Central memory CD8-positive, alpha-beta T cell (primary cell): ENCODE data around the gene PLCG1.

ENCODE experiments used
- ATAC-seq: fragments of 150-1000 bp; cut with Tn5 transposase; replicated peaks from 2 replicates; pipeline ENCODE4 v1.10.0; 2022; ENCODE audit warnings: mild to moderate bottlenecking, moderate FRiP score, moderate number of reproducible peaks; ENCODE audit not compliant: poor library complexity, severe bottlenecking; ENCODE audit errors: extremely low read depth
- DNase-seq, 2 donors: peaks; one replicate each; pipeline ENCODE4 v3.0.0; 2021; ENCODE audit warnings: low spot score in 2 of 2
- H3K27ac Mint-ChIP-seq: one replicate; pipeline ENCODE4 v1.8.0; 2022; ENCODE audit warnings: low read depth, mild to moderate bottlenecking, moderate library complexity, mixed read lengths
- H3K27me3 Mint-ChIP-seq: one replicate; pipeline ENCODE4 v1.8.0; 2022; ENCODE audit warnings: mixed read lengths
- H3K36me3 Mint-ChIP-seq: one replicate; pipeline ENCODE4 v1.8.0; 2022; ENCODE audit warnings: mild to moderate bottlenecking, moderate library complexity, mixed read lengths; ENCODE audit not compliant: insufficient read depth
- H3K4me1 Mint-ChIP-seq: one replicate; pipeline ENCODE4 v1.8.0; 2022; ENCODE audit warnings: mixed read lengths
- H3K4me3 Mint-ChIP-seq: one replicate; pipeline ENCODE4 v1.8.0; 2022; ENCODE audit warnings: mild to moderate bottlenecking, moderate library complexity, mixed read lengths
- H3K9me3 Mint-ChIP-seq: one replicate; pipeline ENCODE4 v1.8.0; 2022; ENCODE audit warnings: mixed read lengths

PLCG1 gene

DNA sequence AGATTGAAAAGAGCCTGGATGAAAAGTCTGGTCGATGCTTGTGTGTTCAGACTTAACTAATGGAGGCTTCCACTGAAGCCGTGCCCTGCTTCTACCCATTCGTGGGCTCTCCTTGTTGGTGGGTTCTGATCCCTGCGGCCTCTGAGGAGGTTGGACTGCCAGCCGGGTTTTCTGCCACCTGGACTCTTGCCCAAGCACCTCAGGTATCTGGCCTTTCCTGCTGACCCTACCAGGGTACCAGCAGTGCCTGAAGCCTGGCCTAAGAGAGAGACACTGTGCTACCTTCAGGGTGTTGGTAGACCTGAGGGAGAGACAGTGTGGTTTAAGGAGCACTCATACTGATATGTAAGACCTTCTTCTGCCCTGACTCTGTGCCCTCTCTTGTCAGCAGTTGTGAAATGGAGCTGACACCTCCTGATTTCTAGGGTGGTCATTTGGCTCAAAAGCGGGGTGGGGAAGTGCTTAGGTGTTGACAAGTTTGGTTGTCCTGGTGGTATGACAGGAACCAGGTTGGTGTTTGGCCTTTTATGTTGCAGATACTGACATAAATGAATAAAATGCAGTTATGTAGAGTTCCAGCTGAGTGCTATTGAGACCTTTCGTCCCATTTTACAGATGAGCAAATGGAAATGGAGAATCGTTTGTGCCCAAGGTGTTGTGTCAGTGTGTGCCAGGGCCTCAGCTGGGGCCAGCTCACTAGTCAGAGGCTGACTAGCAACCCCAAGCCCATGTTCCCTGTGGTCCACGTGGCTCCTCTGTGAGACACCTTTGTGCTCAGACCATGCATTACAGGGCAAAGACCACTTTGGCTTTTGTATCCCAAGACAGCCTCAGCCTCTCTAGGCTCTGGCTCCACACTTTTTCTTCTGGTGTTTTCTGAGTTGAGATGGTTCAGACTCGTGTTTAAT is 3.1 kb downstream of the PLCG1 start:
- DNase-seq = no peak
- peaks cover 16% of the 10 kb centered on the region for H3K36me3 Mint-ChIP-seq
- no peaks in the 10 kb centered on the region for H3K27me3 Mint-ChIP-seq
- peak overlapping the region; percentile 91 for H3K4me3 Mint-ChIP-seq
- peak overlapping the region; percentile 93 for H3K27ac Mint-ChIP-seq
- no peaks in the 10 kb centered on the region for H3K9me3 Mint-ChIP-seq
- no peak for ATAC-seq
- peaks cover 86% of the 10 kb centered on the region for H3K4me1 Mint-ChIP-seq

DNA sequence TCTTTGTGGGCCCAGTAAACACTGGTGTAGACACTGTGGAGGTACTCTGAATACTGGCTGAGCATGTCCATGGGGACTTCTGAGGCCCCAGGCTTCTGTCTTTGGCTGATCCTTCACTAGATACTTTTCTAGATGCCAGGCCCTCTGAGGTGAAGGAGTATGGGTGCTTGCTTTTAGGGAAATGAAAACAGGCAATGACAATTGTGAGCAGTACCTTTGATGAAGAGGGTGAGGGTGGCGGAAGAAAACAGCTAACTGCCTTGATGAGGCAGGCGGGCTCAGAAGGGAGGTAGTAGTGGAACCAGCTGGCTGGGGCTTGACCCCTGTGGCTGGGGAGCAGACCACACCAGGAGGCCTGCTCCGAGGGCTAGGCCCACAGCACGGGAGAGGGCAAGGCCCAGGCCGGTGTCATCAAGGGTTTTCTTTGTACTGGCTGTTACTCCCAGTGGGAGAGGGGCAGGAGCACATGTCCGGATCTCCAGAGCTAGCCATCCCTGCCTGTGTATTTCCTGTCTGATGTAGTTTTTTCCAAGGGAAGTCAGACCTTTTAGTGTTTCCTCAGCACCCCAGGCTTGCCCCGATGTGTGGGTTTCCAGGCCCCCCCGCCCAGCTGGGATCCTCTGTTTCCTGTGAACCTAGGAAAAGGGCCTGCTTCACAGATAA is 3.9 kb downstream of the PLCG1 start:
- H3K36me3 Mint-ChIP-seq = peaks cover 16% of the 10 kb centered on the region
- no peak for ATAC-seq
- peaks cover 86% of the 10 kb centered on the region for H3K4me1 Mint-ChIP-seq
- peak overlapping the region; percentile 93 for H3K27ac Mint-ChIP-seq
- H3K4me3 Mint-ChIP-seq = peak overlapping the region; percentile 91
- no peaks in the 10 kb centered on the region for H3K27me3 Mint-ChIP-seq
- no peaks in the 10 kb centered on the region for H3K9me3 Mint-ChIP-seq
- DNase-seq = no peak

DNA sequence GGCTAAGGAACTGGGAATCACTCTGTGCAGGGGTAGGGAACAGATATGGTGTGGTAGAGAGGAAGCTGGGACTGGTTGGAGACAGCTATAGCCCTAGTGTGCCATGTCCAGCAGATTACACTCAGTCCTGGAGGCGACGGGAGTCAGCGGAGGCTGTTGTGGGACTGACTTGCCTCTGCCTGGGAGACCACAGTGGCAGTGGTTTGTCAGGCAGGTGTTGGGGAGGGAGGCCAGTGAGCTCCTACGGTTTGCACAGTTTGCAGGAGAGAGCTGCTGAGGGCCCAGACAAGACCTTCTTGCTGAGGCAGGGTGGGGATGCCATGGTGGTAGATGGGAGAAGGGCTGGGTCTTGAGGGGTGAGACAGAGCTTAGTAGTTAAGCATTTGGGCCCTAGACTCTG is 4.9 kb downstream of the PLCG1 start:
- H3K27me3 Mint-ChIP-seq = no peaks in the 10 kb centered on the region
- peak overlapping the region; percentile 93 for H3K27ac Mint-ChIP-seq
- no peaks in the 10 kb centered on the region for H3K9me3 Mint-ChIP-seq
- peaks cover 92% of the 10 kb centered on the region for H3K4me1 Mint-ChIP-seq
- H3K4me3 Mint-ChIP-seq = peak overlapping the region; percentile 91
- DNase-seq (no peak), ATAC-seq (no peak)
- peaks cover 14% of the 10 kb centered on the region for H3K36me3 Mint-ChIP-seq

DNA sequence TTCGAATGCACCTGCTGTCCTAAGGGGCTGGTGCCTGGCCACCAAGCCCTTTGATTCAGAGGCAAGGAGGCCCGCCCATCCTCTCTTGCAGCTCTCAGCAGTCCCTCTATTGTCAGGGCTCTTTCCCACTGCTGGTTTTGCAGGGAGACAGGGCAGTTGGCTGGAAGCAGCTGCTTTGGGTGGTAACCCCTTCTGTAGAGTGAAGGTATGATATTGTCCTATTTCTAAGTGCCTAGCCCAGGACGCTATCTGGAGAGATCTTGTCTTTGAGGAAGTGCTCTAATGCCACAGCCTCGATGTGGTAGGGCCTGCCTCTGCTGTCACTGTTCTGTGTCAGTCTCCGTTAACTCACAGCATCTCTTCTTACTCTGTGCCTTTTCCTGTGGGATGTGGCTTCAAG is 5.6 kb downstream of the PLCG1 start:
- no peaks in the 10 kb centered on the region for H3K27me3 Mint-ChIP-seq
- peak overlapping the region; percentile 93 for H3K27ac Mint-ChIP-seq
- no peaks in the 10 kb centered on the region for H3K9me3 Mint-ChIP-seq
- DNase-seq = no peak
- peak overlapping the region; percentile 91 for H3K4me3 Mint-ChIP-seq
- H3K36me3 Mint-ChIP-seq = peaks cover 16% of the 10 kb centered on the region
- H3K4me1 Mint-ChIP-seq = peaks cover 96% of the 10 kb centered on the region
- peak; percentile 64 for ATAC-seq

DNA sequence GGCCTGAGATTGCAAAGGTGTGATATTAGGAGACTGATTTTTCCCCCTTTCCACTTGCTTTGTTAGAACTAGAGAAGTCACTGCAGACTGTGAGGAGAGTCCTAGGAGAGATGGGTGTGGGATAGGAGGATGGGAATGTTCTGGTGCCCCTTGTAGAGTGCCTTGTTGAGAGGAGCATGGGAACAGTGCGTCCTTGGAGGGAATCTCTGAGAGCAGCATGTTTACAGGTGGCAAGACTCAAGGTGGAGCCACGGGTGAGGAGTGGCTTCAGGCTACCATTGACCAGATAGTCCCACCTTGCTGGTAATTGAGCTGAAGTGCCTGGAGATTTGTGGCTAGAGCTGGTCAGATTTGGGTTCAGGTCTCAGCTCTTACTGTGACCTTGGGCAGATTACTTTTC is 6.0 kb downstream of the PLCG1 start:
- ATAC-seq = no peak
- H3K27ac Mint-ChIP-seq = peak overlapping the region; percentile 93
- DNase-seq = no peak
- peaks cover 16% of the 10 kb centered on the region for H3K36me3 Mint-ChIP-seq
- peak overlapping the region; percentile 91 for H3K4me3 Mint-ChIP-seq
- peaks cover 98% of the 10 kb centered on the region for H3K4me1 Mint-ChIP-seq
- no peaks in the 10 kb centered on the region for H3K27me3 Mint-ChIP-seq
- H3K9me3 Mint-ChIP-seq = no peaks in the 10 kb centered on the region

DNA sequence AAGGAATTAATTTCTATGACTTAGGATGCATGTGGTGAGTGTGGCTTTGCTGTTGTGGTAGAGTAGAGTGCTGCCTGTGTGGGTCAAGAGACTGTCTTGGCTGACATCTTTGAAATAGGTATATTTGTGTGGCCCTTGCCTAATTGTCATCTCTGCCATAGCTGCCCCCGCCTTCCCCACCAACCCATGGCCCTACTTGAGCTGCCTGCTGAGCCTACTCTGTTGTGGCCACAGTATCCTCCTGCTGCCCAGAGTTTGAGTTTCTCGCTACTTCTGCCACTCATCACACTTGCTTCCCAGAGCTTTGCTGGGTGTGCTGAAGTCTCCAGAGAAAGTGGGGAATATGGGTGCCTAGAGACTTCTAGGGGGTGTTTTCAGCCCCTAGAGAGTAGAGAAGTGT is 8.0 kb downstream of the PLCG1 start:
- DNase-seq (no peak), ATAC-seq (no peak)
- peaks cover 7% of the 10 kb centered on the region for H3K36me3 Mint-ChIP-seq
- H3K4me3 Mint-ChIP-seq = peak overlapping the region; percentile 91
- peaks cover 97% of the 10 kb centered on the region for H3K4me1 Mint-ChIP-seq
- no peaks in the 10 kb centered on the region for H3K27me3 Mint-ChIP-seq
- peak overlapping the region; percentile 80 for H3K27ac Mint-ChIP-seq
- no peaks in the 10 kb centered on the region for H3K9me3 Mint-ChIP-seq

DNA sequence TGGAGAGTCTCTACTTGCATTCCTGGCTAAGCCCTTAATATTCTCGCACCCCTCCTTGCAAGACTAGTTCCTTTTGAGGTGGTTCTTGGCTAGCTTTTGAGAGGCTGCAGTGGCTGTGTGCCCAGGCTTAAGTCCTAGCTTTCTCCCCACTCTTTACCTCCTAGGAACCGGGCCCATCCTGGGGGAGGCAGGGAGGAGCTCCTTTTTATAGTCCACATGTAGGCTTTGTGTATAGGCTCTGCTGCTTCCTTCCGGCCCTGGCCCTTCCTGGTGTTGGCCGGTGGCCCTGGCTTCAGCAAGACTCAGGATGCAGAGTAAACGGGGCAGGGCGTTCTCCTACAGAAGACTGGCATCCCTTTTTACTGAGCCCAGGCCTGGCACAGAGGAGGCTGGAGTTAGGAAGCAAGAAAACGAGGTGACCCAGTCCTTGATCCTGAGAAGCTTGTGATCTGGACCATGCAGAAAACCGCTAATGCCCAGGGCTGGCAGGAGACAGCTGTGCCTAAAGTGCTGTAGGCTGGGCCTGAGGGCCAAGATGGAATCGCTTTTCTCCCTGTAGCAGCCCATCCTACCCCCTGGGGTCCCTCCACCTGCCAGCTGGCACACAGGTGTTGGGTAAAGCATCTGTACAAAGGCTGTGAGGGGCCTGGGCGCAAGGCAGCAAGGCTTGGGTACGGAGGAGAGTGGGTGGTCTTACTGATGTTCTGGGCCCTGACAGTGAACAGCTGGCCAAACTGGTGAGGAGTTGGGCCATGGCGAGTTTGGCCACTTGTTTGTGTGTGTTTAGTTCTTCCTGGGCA is 8.7 kb downstream of the PLCG1 start:
- peaks cover 7% of the 10 kb centered on the region for H3K36me3 Mint-ChIP-seq
- peak overlapping the region; percentile 91 for H3K4me3 Mint-ChIP-seq
- no peak for DNase-seq

DNA sequence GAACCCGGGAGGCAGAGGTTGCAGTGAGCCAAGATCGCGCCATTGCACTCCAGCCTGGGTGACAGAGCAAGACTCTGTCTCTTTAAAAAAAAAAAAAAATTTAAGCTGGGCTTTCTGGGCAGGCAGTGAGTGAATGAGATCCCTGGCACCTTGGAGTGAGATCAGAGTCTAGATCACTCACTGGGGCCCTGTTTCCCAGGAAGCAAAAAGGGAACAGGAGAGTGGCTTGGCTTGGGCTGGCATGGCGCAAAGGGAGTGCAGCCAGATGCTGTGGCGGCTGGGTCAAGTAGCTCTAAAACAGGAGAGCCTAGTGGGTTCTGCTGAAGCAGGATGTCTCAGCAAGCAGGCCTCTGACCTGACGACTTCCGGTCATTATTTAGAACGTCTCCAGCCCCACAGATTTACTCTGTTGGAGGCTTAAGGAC is 10.4 kb downstream of the PLCG1 start:
- Mint-ChIP-seq H3K4me1 (peaks cover 97% of the 10 kb centered on the region), H3K9me3 (no peaks in the 10 kb centered on the region), H3K36me3 (peaks cover 7% of the 10 kb centered on the region), H3K27ac (peak overlapping the region; percentile 80), H3K4me3 (peak overlapping the region; percentile 45), H3K27me3 (no peaks in the 10 kb centered on the region)
- ATAC-seq (no peak), DNase-seq (no peak)

More for the DNA sequence above, 8.7 kb downstream of the PLCG1 start:
- H3K27ac Mint-ChIP-seq = peak overlapping the region; percentile 80
- ATAC-seq = no peak
- H3K4me1 Mint-ChIP-seq = peaks cover 97% of the 10 kb centered on the region
- H3K9me3 Mint-ChIP-seq = no peaks in the 10 kb centered on the region
- H3K27me3 Mint-ChIP-seq = no peaks in the 10 kb centered on the region

DNA sequence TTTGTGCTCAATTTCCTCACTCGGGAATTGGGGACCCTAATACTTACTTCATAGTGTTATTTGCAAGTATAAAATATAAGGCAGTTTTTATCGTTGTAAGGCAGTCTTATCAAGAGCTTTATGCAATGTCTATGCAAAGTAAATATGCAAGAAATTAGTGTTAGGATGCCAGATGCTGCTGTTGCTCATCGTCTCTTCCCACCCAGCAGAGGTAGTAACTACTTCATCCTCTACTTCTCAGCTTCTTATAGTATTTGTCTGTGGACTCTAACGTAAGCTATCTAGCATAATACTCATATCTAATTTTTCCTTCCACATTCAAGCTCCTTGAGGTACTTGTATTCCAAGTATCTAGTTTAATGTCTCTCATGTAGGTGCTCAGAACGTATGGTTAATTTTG is 11.6 kb downstream of the PLCG1 start:
- Mint-ChIP-seq H3K36me3 (peaks cover 3% of the 10 kb centered on the region), H3K27me3 (no peaks in the 10 kb centered on the region), H3K9me3 (no peaks in the 10 kb centered on the region), H3K4me3 (peak overlapping the region; percentile 6), H3K27ac (peak overlapping the region; percentile 85), H3K4me1 (peaks cover 93% of the 10 kb centered on the region)
- ATAC-seq (no peak), DNase-seq (no peak)

DNA sequence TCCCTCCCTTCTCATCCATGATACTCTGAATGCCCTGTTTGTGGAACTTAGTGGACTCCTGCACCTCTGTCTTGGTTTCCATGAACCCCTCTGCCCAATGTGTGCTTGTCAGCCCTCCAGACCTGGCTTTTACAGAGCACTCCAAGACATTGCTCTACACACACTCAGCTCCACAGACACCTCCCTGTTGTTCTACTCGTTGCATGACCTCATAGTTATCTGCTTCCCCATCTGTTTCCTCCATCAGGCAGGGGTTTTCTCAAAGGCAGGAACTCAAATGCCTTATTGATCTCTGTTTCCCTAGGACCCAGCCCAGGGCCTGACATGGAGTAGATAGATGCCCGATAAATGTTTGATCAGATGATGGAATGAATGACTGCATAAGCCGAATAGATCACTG is 13.3 kb downstream of the PLCG1 start:
- Mint-ChIP-seq H3K27me3 (no peaks in the 10 kb centered on the region), H3K4me3 (peak overlapping the region; percentile 7), H3K9me3 (no peaks in the 10 kb centered on the region), H3K4me1 (peaks cover 93% of the 10 kb centered on the region), H3K27ac (peak overlapping the region; percentile 85), H3K36me3 (peaks cover 3% of the 10 kb centered on the region)
- no peak for DNase-seq
- ATAC-seq = peak; percentile 57

DNA sequence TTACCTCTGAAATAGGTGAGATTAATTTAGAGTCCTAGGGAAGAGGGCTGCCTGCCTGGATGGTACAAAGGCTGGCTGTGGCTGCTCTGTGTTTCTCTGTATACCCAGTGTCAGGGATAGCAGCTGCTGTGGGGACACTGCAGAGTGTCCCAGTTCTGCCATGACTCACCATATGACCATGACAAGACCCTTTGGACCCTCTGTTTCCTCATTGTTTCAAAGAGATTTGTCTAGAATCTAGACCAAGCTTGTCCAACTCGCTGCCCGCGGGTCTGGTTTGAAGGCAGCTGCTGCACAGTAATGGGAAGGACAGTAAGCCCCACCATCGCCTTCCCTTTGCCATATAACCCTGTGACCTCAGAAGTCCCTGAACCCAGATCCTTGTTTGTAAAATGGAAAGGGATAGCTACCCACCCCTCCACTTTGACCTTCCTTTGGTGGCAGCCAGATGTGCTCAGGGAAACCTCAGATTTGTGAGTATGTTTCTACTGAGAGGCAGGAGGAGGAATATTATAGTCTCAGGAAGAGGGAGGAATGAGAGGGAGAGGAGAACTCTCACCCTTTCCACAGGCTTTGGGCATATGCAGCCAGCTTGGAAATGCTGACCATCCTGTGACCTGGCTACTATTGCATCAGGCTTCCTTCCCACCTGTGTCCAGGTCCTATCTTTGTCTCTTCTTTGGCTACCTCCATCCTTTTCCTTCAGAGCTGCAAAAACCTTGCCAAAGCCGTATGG is 14.0 kb downstream of the PLCG1 start:
- no peak for ATAC-seq
- peak overlapping the region; percentile 7 for H3K4me3 Mint-ChIP-seq

More for the DNA sequence above, 14.0 kb downstream of the PLCG1 start:
- Mint-ChIP-seq H3K36me3 (peaks cover 3% of the 10 kb centered on the region), H3K27me3 (no peaks in the 10 kb centered on the region), H3K4me1 (peaks cover 91% of the 10 kb centered on the region), H3K27ac (peak overlapping the region; percentile 85), H3K9me3 (no peaks in the 10 kb centered on the region)
- no peak for DNase-seq
